Ovary (tissue), 9 donors: ENCODE data around the gene ZFC3H1. TPM values are rescaled to one million over a fixed set of nuclear protein-coding genes. Genes with fewer than 3 reads are reported as not detected.

Experiments used
- DNase-seq, 5 donors: peaks; one replicate each; pipeline ENCODE4 v3.0.0-alpha.2; 2019 to 2020
- H3K27ac ChIP-seq, 2 donors: fragments of 200-600 bp; one replicate each; pipeline versions ENCODE4 v1.5.1 to v1.8.0; 2019 to 2022
- H3K27me3 ChIP-seq: fragments of 200-600 bp; one replicate; pipeline ENCODE4 v1.8.0; 2022
- H3K36me3 ChIP-seq: fragments of 200-600 bp; sonication (generic); one replicate; pipeline ENCODE4 v1.5.1; 2019
- H3K4me1 ChIP-seq: one replicate; pipeline ENCODE4 v1.8.1; 2013; ENCODE audit warnings: mild to moderate bottlenecking, moderate library complexity; ENCODE audit not compliant: insufficient read depth
- H3K4me3 ChIP-seq: fragments of 200-600 bp; sonication (generic); one replicate; pipeline ENCODE4 v1.5.1; 2017
- H3K9me3 ChIP-seq, 2 donors: fragments of 200-600 bp in 1 of 2; sonication (generic) in 1 of 2; one replicate each; pipeline versions ENCODE4 v1.5.1 to v1.8.1; 2013 to 2019; ENCODE audit warnings: mild to moderate bottlenecking in 1 of 2, moderate library complexity in 1 of 2
- CTCF ChIP-seq, 3 donors: fragments of 450-650 bp in 2 of 3; fragments of 200-600 bp in 1 of 3; IDR thresholded peaks; one replicate each; pipeline versions ENCODE4 v1.5.1 to v1.8.0; 2016 to 2022; ENCODE audit warnings: antibody characterized with exemption in 3 of 3, mild to moderate bottlenecking in 1 of 3
- EP300 ChIP-seq: sonication (generic); formaldehyde crosslinking; IDR thresholded peaks from one replicate; pipeline ENCODE4 v1.6.1; 2017; ENCODE audit warnings: antibody characterized with exemption
- POLR2A ChIP-seq: fragments of 450-650 bp; IDR thresholded peaks from one replicate; pipeline ENCODE4 v1.6.1; 2017; ENCODE audit warnings: antibody characterized with exemption, mild to moderate bottlenecking, moderate library complexity
- WGBS, 3 donors: extraction: QIAGEN DNeasy Blood & Tissue Kit in 1 of 3; methylation state at CpG; one replicate each; pipeline versions ENCODE4 v1.1.5 to v1.1.7; 2013 to 2017; 5-methylcytosine and 5-hydroxymethylcytosine counted together
- intact Hi-C, 4 donors: fragments of 100-400 bp; cut with DNase I; formaldehyde crosslinking; loops; one replicate each; pipeline versions ENCODE4 v1.11.0 to v1.15.1; 2022 to 2023
- polyA plus RNA-seq, 2 donors: library from polyadenylated mRNA; stranded (reverse); fragments of 200-250 nt in 1 of 2; fragments of 350-450 nt in 1 of 2; fragmentation: Illumina TruSeq in 1 of 2; extraction: RNeasy Lipid Tissue Mini Kit (QIAGEN cat#74804) in 1 of 2; gene quantifications; one replicate each; pipeline ENCODE4 v1.2.3, GENCODE V29; 2013 to 2014
- total RNA-seq, 7 donors: library from RNA; depleted of rRNA in 2 of 7; stranded (reverse); fragments of >200 nt in 2 of 7; fragmentation: NEBNext Ultra II Directional in 3 of 7; extraction: Animal tissue kit (Norgen Biotek cat#: 25700) in 3 of 7; gene quantifications; one replicate each; pipeline versions ENCODE4 v1.1.0 to v1.2.4, GENCODE V29; 2016 to 2023
- donor health status: DM: no; HTN: no; CAD: no; lungs with moderate emphysema.
- donor health status: DM: no; HTN: no; CAD: no.
- donor health status: Bipolar disorder and iron deficiency.
- donor health status: DM: yes; HTN: yes; CAD: no.
- donor health status: DM: no; HTN: no; CAD: no.
- donor health status: DM: yes; HTN: yes; CAD: no.

Gene ZFC3H1
- total and polyA plus RNA-seq, 9 donors: 17.5 to 51.0 (median 42.3) TPM

DNA sequence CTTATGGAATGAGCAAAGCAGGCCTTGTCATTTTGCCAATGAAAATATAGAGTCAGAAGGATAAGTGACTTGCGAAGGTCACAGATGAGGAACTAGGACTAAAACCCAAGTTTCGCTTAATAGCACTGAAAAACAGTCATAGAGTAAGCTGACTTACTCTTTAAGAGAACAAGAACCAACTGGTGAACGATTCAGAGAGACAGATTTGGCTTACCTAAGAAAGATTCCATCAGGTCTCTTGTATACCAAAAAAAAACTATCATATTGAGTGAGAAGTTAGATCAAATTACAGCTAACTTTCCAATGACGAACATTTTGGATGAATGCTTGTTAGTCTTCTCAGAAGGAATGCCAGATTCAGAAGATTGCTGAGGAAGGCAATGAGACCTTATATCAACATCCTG lies 74.2 kb downstream of the ZFC3H1 start:
- no peak for DNase-seq
- 56 to 82% (median 60%) methylated on average over 4 of the region's 4 CpGs for WGBS, 3 donors
- Histone ChIP-seq H3K9me3 (no peaks in the 10 kb centered on the region), H3K27me3 (no peaks in the 10 kb centered on the region), H3K27ac (no peak overlapping the region), H3K4me3 (no peak overlapping the region), H3K4me1 (no peaks in the 10 kb centered on the region), H3K36me3 (no peaks in the 10 kb centered on the region)
- no peak for TF ChIP-seq CTCF (IDR thresholded peaks at IDR 0.05)
- intact Hi-C loops: no loop called here

- WGBS, 3 donors: 81 to 90% (median 83%) methylated on average over 2 of the region's 2 CpGs
- TF ChIP-seq CTCF (IDR thresholded peaks at IDR 0.05): no peak
- TF ChIP-seq EP300: no peak
- no peak for TF ChIP-seq POLR2A
- Histone ChIP-seq H3K4me1 (no peaks in the 10 kb centered on the region), H3K36me3 (no peaks in the 10 kb centered on the region), H3K27ac (no peak overlapping the region), H3K27me3 (no peaks in the 10 kb centered on the region), H3K9me3 (no peaks in the 10 kb centered on the region), H3K4me3 (no peak overlapping the region)
- no peak for DNase-seq
- intact Hi-C loops: no loop called here
Observed at GRCh38 chr12:71587012-71587411, 76.6 kb downstream of the ZFC3H1 start.

DNA sequence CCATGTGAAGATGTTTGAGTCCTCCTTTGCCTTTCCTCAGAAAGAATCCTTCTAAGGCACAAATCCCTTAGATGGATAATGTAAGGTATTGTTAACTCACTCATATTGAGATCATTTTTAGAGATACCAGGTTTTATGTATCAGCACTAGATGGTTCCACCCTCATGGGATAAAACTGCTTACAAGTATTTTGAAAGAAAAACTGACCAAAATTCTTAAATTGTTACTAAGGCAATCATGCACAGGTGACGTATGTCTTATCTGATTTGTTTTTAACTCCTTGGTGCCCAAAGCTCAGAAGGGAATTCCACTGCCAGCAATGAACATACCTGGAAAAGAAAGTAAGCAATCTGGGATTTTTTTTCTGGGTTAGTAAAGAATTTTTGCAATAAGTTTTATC lies 78.4 kb downstream of the ZFC3H1 start:
- 22 to 39% (median 26%) methylated on average over 1 of the region's 1 CpG for WGBS, 3 donors
- Histone ChIP-seq H3K9me3 (no peaks in the 10 kb centered on the region), H3K27me3 (no peaks in the 10 kb centered on the region), H3K27ac (no peak overlapping the region), H3K4me3 (no peak overlapping the region), H3K4me1 (no peaks in the 10 kb centered on the region), H3K36me3 (no peaks in the 10 kb centered on the region)
- TF ChIP-seq POLR2A (no peak), CTCF (IDR thresholded peaks at IDR 0.05) (no peak), EP300 (no peak)
- no peak for DNase-seq
- intact Hi-C loops: no loop called here

DNA sequence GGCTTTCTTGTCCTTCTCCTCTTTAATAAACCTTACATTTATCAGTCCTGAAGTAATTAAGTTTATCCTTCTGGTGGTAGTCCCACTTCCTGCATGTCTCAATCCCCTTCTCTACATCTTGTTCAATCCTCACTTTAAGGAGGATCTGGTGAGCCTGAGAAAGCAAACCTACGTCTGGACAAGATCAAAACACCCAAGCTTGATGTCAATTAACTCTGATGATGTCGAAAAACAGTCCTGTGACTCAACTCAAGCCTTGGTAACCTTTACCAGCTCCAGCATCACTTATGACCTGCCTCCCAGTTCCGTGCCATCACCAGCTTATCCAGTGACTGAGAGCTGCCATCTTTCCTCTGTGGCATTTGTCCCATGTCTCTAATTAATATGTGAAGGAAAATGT lies 79.3 kb downstream of the ZFC3H1 start:
- intact Hi-C loops: no loop called here
- no peak overlapping the region for H3K4me3 ChIP-seq
- H3K9me3 ChIP-seq: no peaks in the 10 kb centered on the region
- H3K27me3 ChIP-seq: no peaks in the 10 kb centered on the region
- no peaks in the 10 kb centered on the region for H3K4me1 ChIP-seq
- no peak for DNase-seq
- TF ChIP-seq EP300 (no peak), CTCF (IDR thresholded peaks at IDR 0.05) (no peak), POLR2A (no peak)
- WGBS, 3 donors: 75 to 86% (median 84%) methylated on average over 3 of the region's 3 CpGs
- H3K27ac ChIP-seq: no peak overlapping the region
- H3K36me3 ChIP-seq: no peaks in the 10 kb centered on the region

- no peak for DNase-seq
- WGBS, 3 donors: 76 to 86% (median 78%) methylated on average over 2 of the region's 2 CpGs
- no peaks in the 10 kb centered on the region for H3K9me3 ChIP-seq
- no peaks in the 10 kb centered on the region for H3K27me3 ChIP-seq
- TF ChIP-seq EP300 (no peak), POLR2A (no peak), CTCF (IDR thresholded peaks at IDR 0.05) (no peak)
- H3K4me1 ChIP-seq: no peaks in the 10 kb centered on the region
- no peaks in the 10 kb centered on the region for H3K36me3 ChIP-seq
- H3K27ac ChIP-seq: no peak overlapping the region
- intact Hi-C loops: no loop called here
- no peak overlapping the region for H3K4me3 ChIP-seq
Observed at GRCh38 chr12:71582925-71583324, 80.7 kb downstream of the ZFC3H1 start.
